Activated CD8-positive, alpha-beta memory T cell treated with anti-CD3 and anti-CD28 coated beads, Interleukin-2, amount 50 U/mL, for 1 hour (primary cell): ENCODE data around the gene TRPM7.
"Not testable (repeated sequence)": the region's sequence is repeated elsewhere in the genome, so short reads cannot be mapped to it uniquely, and the experiment has no call there.

Source experiments
- DNase-seq: peaks from one replicate; pipeline ENCODE4 v3.0.0-alpha.2; 2020; ENCODE audit errors: extremely low read depth

TRPM7 gene

GRCh38 chr15:50655555-50655954 lies 31.0 kb downstream of the TRPM7 start:
- no peak for DNase-seq

- DNase-seq: no peak
Observed at GRCh38 chr15:50653156-50653743, 33.3 kb downstream of the TRPM7 start.

GRCh38 chr15:50652671-50653070 lies 33.9 kb downstream of the TRPM7 start:
- no peak for DNase-seq

GRCh38 chr15:50641318-50641717 lies 45.3 kb downstream of the TRPM7 start:
- DNase-seq: no peak

- no peak for DNase-seq
Observed at GRCh38 chr15:50636146-50636545, 50.5 kb downstream of the TRPM7 start.

GRCh38 chr15:50633653-50634052 lies 52.9 kb downstream of the TRPM7 start:
- DNase-seq: no peak

- DNase-seq: no peak
Observed at GRCh38 chr15:50628421-50628820, 58.2 kb downstream of the TRPM7 start.

GRCh38 chr15:50627351-50628055 lies 59.1 kb downstream of the TRPM7 start:
- no peak for DNase-seq

- DNase-seq: no peak
Observed at GRCh38 chr15:50624616-50625168, 61.9 kb downstream of the TRPM7 start.

- not testable (repeated sequence) for DNase-seq
Observed at GRCh38 chr15:50622361-50622943, 64.1 kb downstream of the TRPM7 start.

- not testable (repeated sequence) for DNase-seq
Observed at GRCh38 chr15:50616960-50617359, 69.6 kb downstream of the TRPM7 start.

- DNase-seq: not testable (repeated sequence)
Observed at GRCh38 chr15:50616554-50616953, 70.0 kb downstream of the TRPM7 start.

- DNase-seq: no peak
Observed at GRCh38 chr15:50613600-50613999, 73.0 kb downstream of the TRPM7 start.

GRCh38 chr15:50607129-50607528 lies 79.5 kb downstream of the TRPM7 start:
- no peak for DNase-seq

- DNase-seq: no peak
Observed at GRCh38 chr15:50605462-50605861, 81.1 kb downstream of the TRPM7 start.

GRCh38 chr15:50602028-50602427 lies 84.6 kb downstream of the TRPM7 start:
- not testable (repeated sequence) for DNase-seq

- DNase-seq: no peak
Observed at GRCh38 chr15:50594311-50594710, 92.3 kb downstream of the TRPM7 start.

GRCh38 chr15:50593761-50594160 lies 92.8 kb downstream of the TRPM7 start:
- no peak for DNase-seq

- DNase-seq: no peak
Observed at GRCh38 chr15:50590288-50590687, 96.3 kb downstream of the TRPM7 start.

- DNase-seq: no peak
Observed at GRCh38 chr15:50577492-50577891, 109.1 kb downstream of the TRPM7 start.

GRCh38 chr15:50576166-50576565 lies 110.4 kb downstream of the TRPM7 start:
- no peak for DNase-seq

- not testable (repeated sequence) for DNase-seq
Observed at GRCh38 chr15:50573842-50574241, 112.8 kb downstream of the TRPM7 start.

GRCh38 chr15:50563756-50564155 lies 122.8 kb downstream of the TRPM7 start:
- DNase-seq: no peak
